Caco-2 (cell line): ENCODE measurements around the gene SCNN1A. TPM values are rescaled to one million over a fixed set of nuclear protein-coding genes. Genes with fewer than 3 reads are reported as not detected.
A peak's percentile ranks its signal among the peaks of the same experiment; 100 is the strongest.

ENCODE experiments used
- BruUV-seq: library from RNA; stranded (reverse); fragments of 400-500 nt; replicated peaks from 2 replicates; lab custom pipeline; 2021; lab: Mats Ljungman, UMichigan
- CTCF ChIA-PET: fragments of 300-600 bp; sonication (Branson Sonifier 250); formaldehyde crosslinking; loops from one replicate; lab custom pipeline; 2022; ENCODE audit warnings: antibody characterized with exemption; lab: Charles Lee
- POLR2A ChIA-PET: fragments of 300-600 bp; sonication (Branson Sonifier 250); formaldehyde crosslinking; loops from one replicate; lab custom pipeline; 2022; ENCODE audit warnings: antibody characterized with exemption; lab: Charles Lee
- DNase-seq, 2 experiments: peaks; one replicate each; pipeline versions ENCODE4 v3.0.0 to v3.0.0-alpha.2; 2020 to 2022
- H3K27me3 ChIP-seq: replicated peaks from 2 replicates; pipeline ENCODE4 v1.6.0; 2011; ENCODE audit warnings: low read length; ENCODE audit not compliant: control insufficient read depth, insufficient read depth
- H3K36me3 ChIP-seq: 2 replicates; pipeline ENCODE4 v1.5.1; 2011; ENCODE audit warnings: low read length; ENCODE audit not compliant: control insufficient read depth, insufficient read depth
- H3K4me1 ChIP-seq: fragments of 250-450 bp; sonication (Bioruptor Pico); 2 replicates; pipeline ENCODE4 v1.5.1; 2020; ENCODE audit warnings: mild to moderate bottlenecking
- H3K4me3 ChIP-seq: 2 replicates; pipeline ENCODE4 v1.5.1; 2011; ENCODE audit warnings: low read depth, mild to moderate bottlenecking, control low read depth, low read length
- H3K9me3 ChIP-seq: fragments of 250-450 bp; sonication (Bioruptor Pico); 2 replicates; pipeline ENCODE4 v1.5.1; 2020; ENCODE audit warnings: mild to moderate bottlenecking, moderate library complexity
- H3K27ac Mint-ChIP-seq: one replicate; pipeline ENCODE4 v1.8.0; 2022; ENCODE audit warnings: mixed read lengths; ENCODE audit not compliant: unreplicated experiment
- H3K27me3 Mint-ChIP-seq: one replicate; pipeline ENCODE4 v1.8.0; 2022; ENCODE audit warnings: mixed read lengths; ENCODE audit not compliant: insufficient read depth, unreplicated experiment
- H3K36me3 Mint-ChIP-seq: one replicate; pipeline ENCODE4 v1.8.0; 2022; ENCODE audit warnings: mild to moderate bottlenecking, mixed read lengths; ENCODE audit not compliant: insufficient read depth, unreplicated experiment
- H3K4me1 Mint-ChIP-seq: one replicate; pipeline ENCODE4 v1.8.0; 2022; ENCODE audit warnings: low read depth, mixed read lengths; ENCODE audit not compliant: unreplicated experiment
- H3K4me3 Mint-ChIP-seq: one replicate; pipeline ENCODE4 v1.8.0; 2022; ENCODE audit warnings: mild to moderate bottlenecking, moderate library complexity, mixed read lengths; ENCODE audit not compliant: unreplicated experiment
- H3K9me3 Mint-ChIP-seq: one replicate; pipeline ENCODE4 v1.8.0; 2022; ENCODE audit warnings: mixed read lengths; ENCODE audit not compliant: unreplicated experiment
- CTCF ChIP-seq, 2 experiments: fragments of 200-600 bp in 1 of 2; IDR thresholded peaks; 1 replicate in 1 of 2; 2 replicates in 1 of 2; pipeline versions ENCODE4 v1.5.1 to v1.8.0; 2011 to 2022; ENCODE audit warnings: antibody characterized with exemption in 1 of 2, control low read depth in 1 of 2, inconsistent platforms in 1 of 2, low read depth in 1 of 2, low read length in 1 of 2, mild to moderate bottlenecking in 1 of 2, moderate library complexity in 1 of 2; ENCODE audit not compliant: insufficient read depth in 1 of 2, severe bottlenecking in 1 of 2, unreplicated experiment in 1 of 2
- intact Hi-C: fragments of 100-400 bp; cut with micrococcal nuclease; formaldehyde crosslinking; loops from one replicate; pipeline ENCODE4 v1.10.0; 2022; ENCODE audit not compliant: unreplicated experiment
- total RNA-seq: library from RNA; stranded (reverse); gene quantifications from 2 replicates; pipeline ENCODE4 v1.2.3, GENCODE V29; 2022

SCNN1A gene
- total RNA-seq, 1 experiment from 2014 or later, result 52.6 TPM

DNA sequence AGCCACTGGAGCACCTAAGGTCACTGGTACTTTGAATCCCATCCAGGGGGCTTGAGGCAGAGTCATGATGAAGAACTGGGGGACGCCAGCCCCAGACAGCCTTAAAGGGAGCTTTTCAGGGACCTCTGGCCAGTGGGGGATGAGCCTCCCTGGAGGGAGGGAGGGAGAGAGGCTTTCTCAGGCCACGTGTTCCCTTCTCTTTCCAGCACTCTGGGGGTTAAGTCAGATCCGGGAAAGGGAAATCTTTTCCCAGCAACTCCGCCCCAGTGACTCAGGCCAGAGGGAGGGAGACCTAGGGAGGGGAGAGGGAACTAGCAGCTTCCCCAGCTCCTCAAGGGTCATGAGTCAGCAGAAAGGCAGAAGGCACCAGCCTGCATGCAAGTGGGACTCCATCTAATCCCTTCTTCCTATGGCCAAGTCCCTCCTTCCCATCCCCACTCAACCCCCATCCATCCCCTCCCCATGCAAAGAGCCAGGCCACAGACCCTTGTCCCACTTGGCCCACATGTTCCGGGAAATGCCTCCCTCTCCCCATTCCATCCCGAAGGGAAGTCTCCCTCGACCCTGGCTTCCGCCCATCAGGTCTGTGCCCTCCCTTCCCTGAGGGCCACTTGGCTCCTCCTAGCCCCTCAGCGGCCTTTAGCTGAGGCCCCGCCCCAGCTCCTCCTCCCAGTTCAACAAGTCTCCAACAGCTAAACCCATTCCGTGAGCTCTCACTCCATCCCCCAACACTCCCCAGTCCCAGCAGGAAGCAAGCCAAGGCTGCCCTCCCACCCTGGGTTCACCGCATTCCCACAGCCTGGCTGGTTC, 39.1 kb downstream of the SCNN1A start:
- Mint-ChIP-seq H3K9me3 (no peaks in the 10 kb centered on the region), H3K4me1 (peaks cover 7% of the 10 kb centered on the region), H3K27ac (no peak overlapping the region), H3K4me3 (no peak overlapping the region), H3K27me3 (no peaks in the 10 kb centered on the region), H3K36me3 (peaks cover 59% of the 10 kb centered on the region)
- DNase-seq, result peak; percentile 96 to 98
- intact Hi-C loops, result loop anchor here (1.0 to 2.0 kb wide), 6 partner anchors 13 to 49 kb away; partner anchors contain the start of gene LTBR
- Histone ChIP-seq H3K36me3 (0 out of 2 replicates have a peak, but pooled peaks cover 4% of the 10 kb centered on the region), H3K4me3 (peak overlapping the region; percentile 35), H3K4me1 (peaks cover 48% of the 10 kb centered on the region), H3K9me3 (no peaks in the 10 kb centered on the region), H3K27me3 (no peaks in the 10 kb centered on the region)
- POLR2A ChIA-PET, result interaction anchor here (0.5 to 2.9 kb wide), 34 partner anchors 8 to 353 kb away, joined by 3 to 50 read pairs (median 6); partner anchors contain the start of genes GAPDH, LTBR, MRPL51 and PLEKHG6
- CTCF ChIA-PET, result interaction anchor here (0.6 to 3.3 kb wide), 24 partner anchors 9 to 1742 kb away, joined by 3 to 37 read pairs (median 5); partner anchors contain the start of genes GAPDH, LTBR, PLEKHG6 and VAMP1
- no TSS peak for BruUV-seq
- TF ChIP-seq CTCF (IDR thresholded peaks at IDR 0.05; ENCODE audit: insufficient read depth in 1 of 2, low read depth in 1 of 2, low read length in 1 of 2, severe bottlenecking in 1 of 2, unreplicated experiment in 1 of 2), result no peak

- Mint-ChIP-seq H3K36me3 (peaks cover 63% of the 10 kb centered on the region), H3K4me3 (no peak overlapping the region), H3K4me1 (peaks cover 7% of the 10 kb centered on the region), H3K27ac (no peak overlapping the region), H3K9me3 (no peaks in the 10 kb centered on the region), H3K27me3 (no peaks in the 10 kb centered on the region)
- Histone ChIP-seq H3K4me3 (peak overlapping the region; percentile 15; the same call in 1 of the 2 replicates), H3K9me3 (no peaks in the 10 kb centered on the region), H3K36me3 (0 out of 2 replicates have a peak, but pooled peaks cover 4% of the 10 kb centered on the region), H3K27me3 (no peaks in the 10 kb centered on the region), H3K4me1 (peaks cover 48% of the 10 kb centered on the region)
- ChIA-PET CTCF (interaction anchor here (0.7 to 3.3 kb wide), 20 partner anchors 9 to 198 kb away, joined by 3 to 37 read pairs (median 6); partner anchors contain the start of genes GAPDH, LTBR and VAMP1), POLR2A (interaction anchor here (0.5 to 2.9 kb wide), 25 partner anchors 9 to 389 kb away, joined by 3 to 50 read pairs (median 9); partner anchors contain the start of genes GAPDH, LTBR, MRPL51 and PLEKHG6)
- peak; percentile 64 to 66 for DNase-seq
- TF ChIP-seq CTCF (IDR thresholded peaks at IDR 0.05; ENCODE audit: insufficient read depth in 1 of 2, low read depth in 1 of 2, low read length in 1 of 2, severe bottlenecking in 1 of 2, unreplicated experiment in 1 of 2), result peak in 1 of 2 experiments; percentile 56
- BruUV-seq, result no TSS peak
- intact Hi-C loops, result loop anchor here (1.0 to 2.0 kb wide), 6 partner anchors 12 to 49 kb away; partner anchors contain the start of gene LTBR
These were observed 39.8 kb downstream of the SCNN1A start for GRCh38 chr12:6335451-6336078.
